GM23338 (cell line): Measurements from ENCODE around the gene ADGRB2. TPM values are rescaled to one million over a fixed set of nuclear protein-coding genes. Genes with fewer than 3 reads are reported as not detected.

Experiments used
- ATAC-seq: fragments of 200-7000 bp; cut with Tn5 transposase; 3 replicates; pipeline ENCODE4 v1.9.1; 2020
- DNase-seq: peaks from one replicate; pipeline ENCODE4 v3.0.0-alpha.2; 2015; ENCODE audit warnings: low spot score
- H2AFZ ChIP-seq: fragments of 200-600 bp; sonication (generic); 2 replicates; pipeline ENCODE4 v1.8.0; 2016; ENCODE audit warnings: antibody characterized with exemption, mild to moderate bottlenecking, moderate library complexity
- H3F3A ChIP-seq: fragments of 200-600 bp; sonication (generic); replicated peaks from 2 replicates; pipeline ENCODE4 v1.8.0; 2017; ENCODE audit warnings: antibody characterized with exemption, mixed run types, low read depth
- H3K27ac ChIP-seq: fragments of 200-600 bp; sonication (generic); 2 replicates; pipeline ENCODE4 v1.6.1; 2016; ENCODE audit warnings: low read depth
- H3K27me3 ChIP-seq: fragments of 200-600 bp; sonication (generic); 2 replicates; pipeline ENCODE4 v1.8.0; 2016; ENCODE audit warnings: mild to moderate bottlenecking, mixed run types, moderate library complexity; ENCODE audit not compliant: insufficient read depth
- H3K36me3 ChIP-seq: fragments of 200-600 bp; sonication (generic); 2 replicates; pipeline ENCODE4 v1.8.0; 2016; ENCODE audit warnings: mild to moderate bottlenecking; ENCODE audit not compliant: insufficient read depth
- H3K4me1 ChIP-seq: fragments of 200-600 bp; sonication (generic); 2 replicates; pipeline ENCODE4 v1.8.0; 2016; ENCODE audit warnings: mild to moderate bottlenecking, moderate library complexity; ENCODE audit not compliant: insufficient read depth
- H3K4me2 ChIP-seq: fragments of 200-600 bp; sonication (generic); 2 replicates; pipeline ENCODE4 v1.7.1; 2017; ENCODE audit warnings: mixed run types
- H3K4me3 ChIP-seq: fragments of 200-600 bp; sonication (generic); 2 replicates; pipeline ENCODE4 v1.6.1; 2016; ENCODE audit warnings: mixed run types
- H3K79me2 ChIP-seq: fragments of 200-600 bp; sonication (generic); replicated peaks from 2 replicates; pipeline ENCODE4 v1.8.0; 2017; ENCODE audit warnings: mild to moderate bottlenecking; ENCODE audit not compliant: insufficient read depth
- H3K9me2 ChIP-seq: fragments of 200-600 bp; sonication (generic); 2 replicates; pipeline ENCODE4 v1.8.0; 2017; ENCODE audit not compliant: insufficient read depth
- H4K20me1 ChIP-seq: fragments of 200-600 bp; sonication (generic); replicated peaks from 2 replicates; pipeline ENCODE4 v1.8.0; 2017; ENCODE audit warnings: mild to moderate bottlenecking; ENCODE audit not compliant: insufficient read depth
- H3K27ac Mint-ChIP-seq: 2 replicates; pipeline ENCODE4 v1.8.0; 2020; ENCODE audit warnings: inconsistent platforms, mild to moderate bottlenecking, moderate library complexity, mixed read lengths
- H3K27me3 Mint-ChIP-seq: 3 replicates; pipeline ENCODE4 v1.8.0; 2022; ENCODE audit warnings: low read depth, mild to moderate bottlenecking, moderate library complexity, mixed read lengths, inconsistent platforms; ENCODE audit not compliant: insufficient read depth, poor library complexity
- H3K36me3 Mint-ChIP-seq: 3 replicates; pipeline ENCODE4 v1.8.0; 2021; ENCODE audit warnings: low read depth, mild to moderate bottlenecking, inconsistent platforms, moderate library complexity, mixed read lengths
- H3K4me1 Mint-ChIP-seq: 3 replicates; pipeline ENCODE4 v1.8.0; 2020; ENCODE audit warnings: mild to moderate bottlenecking, inconsistent platforms, mixed read lengths
- H3K4me3 Mint-ChIP-seq: 3 replicates; pipeline ENCODE4 v1.8.0; 2021; ENCODE audit warnings: moderate library complexity, mild to moderate bottlenecking, inconsistent platforms, mixed read lengths
- H3K9me3 Mint-ChIP-seq: 3 replicates; pipeline ENCODE4 v1.8.0; 2020; ENCODE audit warnings: moderate library complexity, mild to moderate bottlenecking, inconsistent platforms, mixed read lengths
- CREB1 ChIP-seq: fragments of 250-450 bp; sonication (Bioruptor Pico); IDR thresholded peaks from 2 replicates; pipeline ENCODE4 v1.5.0; 2020; ENCODE audit warnings: low read depth, mild to moderate bottlenecking, moderate library complexity
- CTCF ChIP-seq, 2 experiments: fragments of 200-600 bp in 1 of 2; sonication (generic) in 1 of 2; conservative IDR thresholded peaks; 2 replicates each; pipeline versions ENCODE4 v1.5.1 to v1.6.1; 2016 to 2017; ENCODE audit warnings: antibody characterized with exemption in 2 of 2, low read depth in 2 of 2, mild to moderate bottlenecking in 2 of 2, moderate library complexity in 1 of 2
- EZH2 ChIP-seq: fragments of 200-600 bp; sonication (generic); IDR thresholded peaks from one replicate; pipeline ENCODE4 v1.8.0; 2017; ENCODE audit warnings: antibody characterized with exemption, mild to moderate bottlenecking, low read depth; ENCODE audit not compliant: unreplicated experiment
- EZH2phosphoT487 ChIP-seq: fragments of 200-600 bp; sonication (generic); IDR thresholded peaks from one replicate; pipeline ENCODE4 v1.8.1; 2018; ENCODE audit warnings: antibody characterized with exemption; ENCODE audit not compliant: unreplicated experiment
- JUNB ChIP-seq: IDR thresholded peaks from one replicate; pipeline ENCODE4 v1.6.1; 2016; ENCODE audit warnings: antibody characterized with exemption; ENCODE audit not compliant: unreplicated experiment
- NANOG ChIP-seq: IDR thresholded peaks from 2 replicates; pipeline ENCODE4 v1.6.1; 2016; ENCODE audit warnings: antibody characterized with exemption, borderline replicate concordance
- POLR2AphosphoS5 ChIP-seq: IDR thresholded peaks from 2 replicates; pipeline ENCODE4 v1.6.1; 2016; ENCODE audit warnings: antibody characterized with exemption, low read depth
- STAT1 ChIP-seq: IDR thresholded peaks from one replicate; pipeline ENCODE4 v1.6.1; 2016; ENCODE audit warnings: antibody characterized with exemption; ENCODE audit not compliant: unreplicated experiment
- ZNF114 ChIP-seq: fragments of 250-450 bp; sonication (Bioruptor Pico); IDR thresholded peaks from 2 replicates; pipeline ENCODE4 v1.5.0; 2020; ENCODE audit warnings: mild to moderate bottlenecking, moderate library complexity
- ZNF331 ChIP-seq: fragments of 250-450 bp; sonication (Bioruptor Pico); IDR thresholded peaks from 2 replicates; pipeline ENCODE4 v1.5.0; 2020; ENCODE audit warnings: low read depth, mild to moderate bottlenecking, moderate library complexity
- ZNF462 ChIP-seq: fragments of 250-450 bp; sonication (Bioruptor Pico); IDR thresholded peaks from 2 replicates; pipeline ENCODE4 v1.5.0; 2020; ENCODE audit warnings: mild to moderate bottlenecking, moderate library complexity
- polyA plus RNA-seq: library from polyadenylated mRNA; unstranded; fragments of >200 nt; fragmentation: Nextera tagmentation; extraction: Ambion mirVana; gene quantifications from 2 replicates; pipeline ENCODE4 v1.2.1, GENCODE V29; 2016
- total RNA-seq: library from RNA; depleted of rRNA; stranded (reverse); fragments of >200 nt; shearing (Covaris generic); gene quantifications from 2 replicates; pipeline ENCODE4 v1.2.3, GENCODE V29; 2014
- TF ChIP-seq, protein P1 (sequence below): IDR thresholded peaks from one replicate; pipeline ENCODE4 v1.6.1; 2018; ENCODE audit warnings: antibody characterized with exemption; ENCODE audit not compliant: unreplicated experiment
- TF ChIP-seq, protein P2 (sequence below): IDR thresholded peaks from 2 replicates; pipeline ENCODE4 v1.6.1; 2016; ENCODE audit warnings: antibody characterized with exemption

Gene ADGRB2
- total and polyA plus RNA-seq, 2 experiments from 2014 or later, result 8.0 to 27.8 TPM

DNA sequence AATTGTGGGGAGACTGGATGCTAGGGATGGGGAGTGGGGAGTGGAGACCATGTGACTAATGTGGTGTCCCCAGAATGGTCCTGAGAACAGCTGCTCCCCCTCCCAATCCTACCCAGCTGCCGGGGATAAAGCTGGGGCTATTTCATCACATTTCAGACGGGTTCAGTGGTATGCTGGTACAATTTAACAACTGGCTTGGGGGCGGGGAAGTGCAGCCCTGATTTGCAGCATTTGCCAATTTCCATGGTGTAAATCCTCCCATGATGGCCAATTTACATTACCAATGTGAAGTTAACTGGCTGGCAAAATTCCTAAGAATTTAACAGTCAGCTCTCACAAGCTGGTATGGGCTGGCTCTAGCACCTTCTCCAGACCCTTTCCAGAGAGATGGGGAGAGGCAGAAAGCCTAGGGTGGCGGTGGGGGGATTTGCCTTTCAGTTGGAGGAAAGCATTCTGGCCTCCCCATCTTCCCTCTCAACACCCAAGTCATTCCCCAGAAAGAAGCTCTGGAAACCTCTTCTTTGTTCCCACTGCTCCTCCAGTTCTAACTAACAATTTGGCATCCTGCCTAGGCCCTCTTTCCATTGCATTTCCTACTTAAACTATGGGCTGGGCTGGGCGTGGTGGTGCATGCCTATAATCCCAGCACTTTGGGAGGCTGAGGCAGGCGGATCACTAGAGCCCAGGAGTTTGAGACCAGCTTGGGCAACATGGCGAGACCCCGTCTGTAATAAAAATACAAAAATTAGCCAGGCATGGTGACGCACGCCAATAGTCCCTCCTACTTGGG lies 11.3 kb upstream of the ADGRB2 start:
- no peak overlapping the region for H3K4me2 ChIP-seq
- Mint-ChIP-seq H3K27me3 (peaks cover 59% of the 10 kb centered on the region), H3K9me3 (no peaks in the 10 kb centered on the region; the same call in 2 of the 3 replicates), H3K27ac (no peak overlapping the region), H3K4me3 (no peak overlapping the region), H3K4me1 (peaks cover 32% of the 10 kb centered on the region), H3K36me3 (no peaks in the 10 kb centered on the region; the same call in 2 of the 3 replicates)
- no peaks in the 10 kb centered on the region for H3K79me2 ChIP-seq
- no peak for DNase-seq
- H2AFZ ChIP-seq, result no peak overlapping the region
- H3K27me3 ChIP-seq, result peaks cover 55% of the 10 kb centered on the region
- no peaks in the 10 kb centered on the region for H3F3A ChIP-seq
- peaks cover 14% of the 10 kb centered on the region; the same call in 1 of the 2 replicates for H3K4me1 ChIP-seq
- no peaks in the 10 kb centered on the region for H3K36me3 ChIP-seq
- TF ChIP-seq EZH2phosphoT487 (no peak), STAT1 (no peak), EZH2 (no peak), JUNB (no peak), ZNF331 (CRISPR knock-in tag) (no peak), CREB1 (CRISPR knock-in tag) (no peak), ZNF462 (CRISPR knock-in tag) (no peak), POLR2AphosphoS5 (no peak), CTCF (conservative IDR thresholded peaks at IDR 0.05; ENCODE audit: low read depth in 2 of 2) (no peak), ZNF114 (CRISPR knock-in tag) (no peak), NANOG (no peak)
- TF ChIP-seq, protein P1, sequence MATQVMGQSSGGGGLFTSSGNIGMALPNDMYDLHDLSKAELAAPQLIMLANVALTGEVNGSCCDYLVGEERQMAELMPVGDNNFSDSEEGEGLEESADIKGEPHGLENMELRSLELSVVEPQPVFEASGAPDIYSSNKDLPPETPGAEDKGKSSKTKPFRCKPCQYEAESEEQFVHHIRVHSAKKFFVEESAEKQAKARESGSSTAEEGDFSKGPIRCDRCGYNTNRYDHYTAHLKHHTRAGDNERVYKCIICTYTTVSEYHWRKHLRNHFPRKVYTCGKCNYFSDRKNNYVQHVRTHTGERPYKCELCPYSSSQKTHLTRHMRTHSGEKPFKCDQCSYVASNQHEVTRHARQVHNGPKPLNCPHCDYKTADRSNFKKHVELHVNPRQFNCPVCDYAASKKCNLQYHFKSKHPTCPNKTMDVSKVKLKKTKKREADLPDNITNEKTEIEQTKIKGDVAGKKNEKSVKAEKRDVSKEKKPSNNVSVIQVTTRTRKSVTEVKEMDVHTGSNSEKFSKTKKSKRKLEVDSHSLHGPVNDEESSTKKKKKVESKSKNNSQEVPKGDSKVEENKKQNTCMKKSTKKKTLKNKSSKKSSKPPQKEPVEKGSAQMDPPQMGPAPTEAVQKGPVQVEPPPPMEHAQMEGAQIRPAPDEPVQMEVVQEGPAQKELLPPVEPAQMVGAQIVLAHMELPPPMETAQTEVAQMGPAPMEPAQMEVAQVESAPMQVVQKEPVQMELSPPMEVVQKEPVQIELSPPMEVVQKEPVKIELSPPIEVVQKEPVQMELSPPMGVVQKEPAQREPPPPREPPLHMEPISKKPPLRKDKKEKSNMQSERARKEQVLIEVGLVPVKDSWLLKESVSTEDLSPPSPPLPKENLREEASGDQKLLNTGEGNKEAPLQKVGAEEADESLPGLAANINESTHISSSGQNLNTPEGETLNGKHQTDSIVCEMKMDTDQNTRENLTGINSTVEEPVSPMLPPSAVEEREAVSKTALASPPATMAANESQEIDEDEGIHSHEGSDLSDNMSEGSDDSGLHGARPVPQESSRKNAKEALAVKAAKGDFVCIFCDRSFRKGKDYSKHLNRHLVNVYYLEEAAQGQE, result no peak
- TF ChIP-seq, protein P2, sequence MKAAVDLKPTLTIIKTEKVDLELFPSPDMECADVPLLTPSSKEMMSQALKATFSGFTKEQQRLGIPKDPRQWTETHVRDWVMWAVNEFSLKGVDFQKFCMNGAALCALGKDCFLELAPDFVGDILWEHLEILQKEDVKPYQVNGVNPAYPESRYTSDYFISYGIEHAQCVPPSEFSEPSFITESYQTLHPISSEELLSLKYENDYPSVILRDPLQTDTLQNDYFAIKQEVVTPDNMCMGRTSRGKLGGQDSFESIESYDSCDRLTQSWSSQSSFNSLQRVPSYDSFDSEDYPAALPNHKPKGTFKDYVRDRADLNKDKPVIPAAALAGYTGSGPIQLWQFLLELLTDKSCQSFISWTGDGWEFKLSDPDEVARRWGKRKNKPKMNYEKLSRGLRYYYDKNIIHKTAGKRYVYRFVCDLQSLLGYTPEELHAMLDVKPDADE, result no peak
- ATAC-seq, result no peak
- no peaks in the 10 kb centered on the region for H3K9me2 ChIP-seq
- no peaks in the 10 kb centered on the region for H4K20me1 ChIP-seq
- H3K27ac ChIP-seq, result no peak overlapping the region
- H3K4me3 ChIP-seq, result no peak overlapping the region
